H1 (cell line): ENCODE data around the gene KIAA0319L. TPM values are rescaled to one million over a fixed set of nuclear protein-coding genes. Genes with fewer than 3 reads are reported as not detected.

Source experiments
- CTCF ChIA-PET: fragments of 300-600 bp; sonication (Branson Sonifier 250); formaldehyde crosslinking; loops from one replicate; lab custom pipeline; 2021; ENCODE audit not compliant: partially characterized antibody; lab: Charles Lee
- POLR2A ChIA-PET: fragments of 300-600 bp; sonication (Branson Sonifier 250); formaldehyde crosslinking; loops from one replicate; lab custom pipeline; 2021; ENCODE audit warnings: inconsistent platforms; ENCODE audit not compliant: partially characterized antibody; lab: Charles Lee
- DNase-seq, 2 experiments: peaks; one replicate each; pipeline versions ENCODE4 v3.0.0 to v3.0.0-alpha.2; 2010 to 2022; ENCODE audit warnings: low spot score in 2 of 2, low read depth in 1 of 2, mixed read lengths in 1 of 2
- FAIRE-seq: peaks from 2 replicates; lab custom pipeline; 2011; peaks lifted over from hg19 to GRCh38; lab: Jason Lieb, UNC
- H2AFZ ChIP-seq: 2 replicates; pipeline ENCODE4 v1.8.1; 2012; ENCODE audit warnings: low read length, inconsistent platforms
- H2AK5ac ChIP-seq: 2 replicates; pipeline ENCODE4 v1.6.1; 2013; ENCODE audit warnings: low read depth, low read length
- H2BK120ac ChIP-seq: replicated peaks from 2 replicates; pipeline ENCODE3; 2013; ENCODE audit warnings: low read depth, low read length, inconsistent platforms
- H2BK12ac ChIP-seq: 2 replicates; pipeline ENCODE4 v1.6.1; 2013; ENCODE audit warnings: low read depth, low read length
- H2BK15ac ChIP-seq: 2 replicates; pipeline ENCODE4 v1.6.1; 2013; ENCODE audit warnings: low read length
- H2BK20ac ChIP-seq: 2 replicates; pipeline ENCODE4 v1.6.1; 2013; ENCODE audit warnings: low read length
- H2BK5ac ChIP-seq: 2 replicates; pipeline ENCODE4 v1.6.1; 2013; ENCODE audit warnings: low read depth, low read length
- H3K14ac ChIP-seq: 2 replicates; pipeline ENCODE4 v1.6.1; 2013; ENCODE audit warnings: inconsistent platforms; ENCODE audit not compliant: insufficient read length
- H3K18ac ChIP-seq: 2 replicates; pipeline ENCODE4 v1.6.1; 2013; ENCODE audit warnings: low read length; ENCODE audit errors: extremely low read depth
- H3K23ac ChIP-seq: 2 replicates; pipeline ENCODE4 v1.6.1; 2013; ENCODE audit warnings: inconsistent platforms; ENCODE audit not compliant: insufficient read length
- H3K23me2 ChIP-seq: 2 replicates; pipeline ENCODE4 v1.6.1; 2013; ENCODE audit warnings: low read depth, low read length
- H3K27ac ChIP-seq: 2 replicates; pipeline ENCODE4 v1.6.1; 2011; ENCODE audit warnings: low read depth, low read length, inconsistent platforms
- H3K27me3 ChIP-seq, 4 experiments: replicated peaks in 1 of 4; 1 replicate in 1 of 4; 2 replicates in 3 of 4; pipeline versions ENCODE4 v1.6.1 to v1.8.1; 2011 to 2013; ENCODE audit warnings: low read length in 3 of 4, mild to moderate bottlenecking in 3 of 4, inconsistent platforms in 2 of 4, mixed read lengths in 2 of 4, moderate library complexity in 1 of 4; ENCODE audit not compliant: control insufficient read depth in 3 of 4, insufficient read depth in 3 of 4; ENCODE audit errors: extremely low read depth in 1 of 4
- H3K36me3 ChIP-seq, 4 experiments: 2 replicates each; pipeline versions ENCODE4 v1.6.1 to v1.8.1; 2011 to 2013; ENCODE audit warnings: mild to moderate bottlenecking in 4 of 4, low read length in 3 of 4, moderate library complexity in 2 of 4, control low read depth in 1 of 4, inconsistent platforms in 1 of 4; ENCODE audit not compliant: insufficient read depth in 4 of 4, control insufficient read depth in 2 of 4
- H3K4ac ChIP-seq: replicated peaks from 2 replicates; pipeline ENCODE3; 2013; ENCODE audit warnings: low read length, low read depth, mixed read lengths, inconsistent platforms; ENCODE audit not compliant: insufficient read length
- H3K4me1 ChIP-seq, 4 experiments: replicated peaks in 1 of 4; 1 replicate in 1 of 4; 2 replicates in 3 of 4; pipeline versions ENCODE4 v1.6.1 to v1.8.1; 2011 to 2013; ENCODE audit warnings: low read length in 3 of 4, inconsistent platforms in 2 of 4, mixed read lengths in 1 of 4; ENCODE audit not compliant: insufficient read depth in 4 of 4, control insufficient read depth in 3 of 4
- H3K4me2 ChIP-seq, 2 experiments: 2 replicates each; pipeline versions ENCODE4 v1.6.1 to v1.8.1; 2011 to 2013; ENCODE audit warnings: low read depth in 2 of 2, low read length in 2 of 2, control low read depth in 1 of 2, inconsistent platforms in 1 of 2, mild to moderate bottlenecking in 1 of 2; ENCODE audit not compliant: insufficient read depth in 1 of 2
- H3K4me3 ChIP-seq, 4 experiments: fragments of 200-600, 300-600 bp in 1 of 4; sonication (generic), shearing (Covaris generic), sonication (Bioruptor Twin) in 1 of 4; 2 replicates each; pipeline versions ENCODE4 v1.5.1 to v1.8.1; 2011 to 2016; ENCODE audit warnings: low read length in 4 of 4, low read depth in 3 of 4, control low read depth in 2 of 4, inconsistent platforms in 2 of 4, mild to moderate bottlenecking in 2 of 4, mixed read lengths in 1 of 4, moderate library complexity in 1 of 4; ENCODE audit not compliant: insufficient read depth in 2 of 4; ENCODE audit errors: extremely low read depth in 1 of 4
- H3K56ac ChIP-seq: replicated peaks from 2 replicates; pipeline ENCODE3; 2013; ENCODE audit warnings: low read depth, mild to moderate bottlenecking, mixed read lengths, low read length, inconsistent platforms; ENCODE audit not compliant: insufficient read length
- H3K79me1 ChIP-seq: 2 replicates; pipeline ENCODE4 v1.6.1; 2013; ENCODE audit warnings: low read depth, low read length, control low read depth
- H3K79me2 ChIP-seq, 2 experiments: 2 replicates each; pipeline versions ENCODE4 v1.6.1 to v1.8.1; 2012 to 2013; ENCODE audit warnings: low read length in 2 of 2, mild to moderate bottlenecking in 2 of 2, inconsistent platforms in 1 of 2; ENCODE audit not compliant: insufficient read depth in 2 of 2, control insufficient read depth in 1 of 2
- H3K9ac ChIP-seq, 4 experiments: replicated peaks in 1 of 4; 1 replicate in 1 of 4; 2 replicates in 3 of 4; pipeline versions ENCODE4 v1.6.1 to v1.8.1; 2011 to 2013; ENCODE audit warnings: low read depth in 3 of 4, low read length in 3 of 4, control low read depth in 2 of 4, mild to moderate bottlenecking in 2 of 4, moderate library complexity in 2 of 4, inconsistent platforms in 1 of 4; ENCODE audit errors: extremely low read depth in 1 of 4
- H3K9me3 ChIP-seq, 2 experiments: 2 replicates each; pipeline versions ENCODE4 v1.6.1 to v1.8.1; 2012 to 2013; ENCODE audit warnings: mild to moderate bottlenecking in 2 of 2, moderate library complexity in 2 of 2, control low read depth in 1 of 2, inconsistent platforms in 1 of 2, low read depth in 1 of 2, low read length in 1 of 2, mixed read lengths in 1 of 2; ENCODE audit not compliant: insufficient read depth in 2 of 2
- H4K20me1 ChIP-seq, 2 experiments: replicated peaks in 1 of 2; 2 replicates each; pipeline versions ENCODE3 to v1.8.1; 2011 to 2013; ENCODE audit warnings: inconsistent platforms in 2 of 2, low read length in 2 of 2, mild to moderate bottlenecking in 1 of 2; ENCODE audit not compliant: insufficient read depth in 2 of 2, control insufficient read depth in 1 of 2
- H4K5ac ChIP-seq: 2 replicates; pipeline ENCODE4 v1.6.1; 2013; ENCODE audit warnings: low read length, low read depth, mixed read lengths, inconsistent platforms; ENCODE audit not compliant: insufficient read length
- H4K8ac ChIP-seq: 2 replicates; pipeline ENCODE4 v1.8.0; 2013; ENCODE audit warnings: mild to moderate bottlenecking, moderate library complexity, low read length, inconsistent platforms; ENCODE audit not compliant: insufficient read depth; ENCODE audit errors: extremely low read depth
- H4K91ac ChIP-seq: replicated peaks from 2 replicates; pipeline ENCODE3; 2013; ENCODE audit warnings: low read length, mixed read lengths, inconsistent platforms; ENCODE audit not compliant: insufficient read length
- SP1 ChIP-seq: IDR thresholded peaks from 2 replicates; pipeline ENCODE4 v1.6.1; 2011; ENCODE audit warnings: low read depth, low read length
- WGBS, 2 experiments: shearing (Covaris generic) in 1 of 2; methylation state at CpG; one replicate each; pipeline versions ENCODE4 v1.1.6 to v1.1.7; 2013 to 2015; ENCODE audit warnings: low lambda C conversion rate in 2 of 2, mixed read lengths in 2 of 2, inconsistent platforms in 1 of 2, low coverage in 1 of 2, missing lambda C conversion rate in 1 of 2; ENCODE audit not compliant: insufficient replicate concordance in 2 of 2, insufficient coverage in 1 of 2, insufficient read length in 1 of 2; ENCODE audit errors: extremely low coverage in 1 of 2, missing lambda C conversion rate in 1 of 2; 5-methylcytosine and 5-hydroxymethylcytosine counted together
- polyA plus RNA-seq, 7 experiments: library from polyadenylated mRNA; depleted of rRNA in 3 of 7; stranded (reverse) in 5 of 7; unstranded in 2 of 7; fragments of >200 nt in 5 of 7; fragments of 200-250 nt in 2 of 7; gene quantifications; 1 replicate in 5 of 7; 2 replicates in 1 of 7; 4 replicates in 1 of 7; pipeline versions ENCODE4 v1.2.1 to v1.2.3, GENCODE V29; 2011 to 2013; ENCODE audit warnings: missing spikeins in 2 of 7, mixed read lengths in 2 of 7
- total RNA-seq: library from RNA; stranded (reverse); fragmentation: NEBNext Ultra II Directional; extraction: Animal tissue kit (Norgen Biotek cat#: 25700); gene quantifications from 2 replicates; pipeline ENCODE4 v1.2.1, GENCODE V29; 2021

The KIAA0319L gene
- total and polyA plus RNA-seq, 2 of the 8 experiments (the other 6 are each of a cell fraction or from before 2014, with no cell fraction given) = 40.1 to 55.7 TPM

- no peak overlapping the region for H2AFZ ChIP-seq
- no peak for TF ChIP-seq SP1
- no peak overlapping the region for H4K5ac ChIP-seq
- H3K4ac ChIP-seq = no peak overlapping the region
- H3K27ac ChIP-seq = no peak overlapping the region
- H3K79me2 ChIP-seq = no peaks in the 10 kb centered on the region
- no peak overlapping the region for H4K91ac ChIP-seq
- H3K36me3 ChIP-seq = peaks cover 15 to 54% (median 38%) of the 10 kb centered on the region in 4 experiments
- H4K8ac ChIP-seq = no peak overlapping the region
- no peaks in the 10 kb centered on the region for H3K23me2 ChIP-seq
- CTCF ChIA-PET = interaction anchor here (0.6 to 11.1 kb wide), 30 partner anchors 8 to 1384 kb away, joined by 3 to 134 read pairs (median 9); partner anchors contain the start of genes KIAA0319L and NCDN
- no peak overlapping the region for H2BK120ac ChIP-seq
- H3K14ac ChIP-seq = no peak overlapping the region
- H3K79me1 ChIP-seq = no peaks in the 10 kb centered on the region
- POLR2A ChIA-PET = interaction anchor here (1.0 to 1.4 kb wide), 6 partner anchors 14 to 107 kb away, joined by 3 to 5 read pairs (median 3); no protein-coding TSS in a partner anchor
- no peak overlapping the region for H2BK15ac ChIP-seq
- no peaks in the 10 kb centered on the region for H3K27me3 ChIP-seq
- H2BK12ac ChIP-seq = no peak overlapping the region
- no peaks in the 10 kb centered on the region for H4K20me1 ChIP-seq
- H3K56ac ChIP-seq = no peak overlapping the region
- no peak overlapping the region for H2BK20ac ChIP-seq
- no peak overlapping the region for H3K18ac ChIP-seq
- no peak overlapping the region for H2AK5ac ChIP-seq
- no peaks in the 10 kb centered on the region for H3K9me3 ChIP-seq
- FAIRE-seq (no peak), DNase-seq (no peak)
- no peaks in the 10 kb centered on the region for H3K4me1 ChIP-seq
- H3K9ac ChIP-seq = no peak overlapping the region
- no peak overlapping the region for H3K4me3 ChIP-seq
- H2BK5ac ChIP-seq = no peak overlapping the region
- WGBS, 2 experiments = 76% methylated on average over 1 of the region's 1 CpG; no CpG with 5 or more reads in 1 of the 2 experiments
- H3K4me2 ChIP-seq = no peak overlapping the region
- no peak overlapping the region for H3K23ac ChIP-seq
Measured at GRCh38 chr1:35452106-35452774, 105.0 kb downstream of the KIAA0319L start.
